Gastrocnemius medialis (tissue), 4 donors: ENCODE data around the gene PARP11. TPM values are rescaled to one million over a fixed set of nuclear protein-coding genes. Genes with fewer than 3 reads are reported as not detected.

ENCODE experiments used
- ATAC-seq, 2 donors: fragments of 150-250 bp; one replicate each; pipeline ENCODE4 v1.9.1; 2016
- DNase-seq, 2 donors: peaks; one replicate each; pipeline ENCODE4 v3.0.0-alpha.2; 2019
- H3K27ac ChIP-seq, 4 donors: fragments of 200-600 bp; sonication (generic); 1 replicate in 1 of 4; 2 replicates in 3 of 4; pipeline ENCODE4 v1.5.1; 2016 to 2018; ENCODE audit warnings: mild to moderate bottlenecking in 2 of 4, moderate library complexity in 1 of 4
- H3K27me3 ChIP-seq, 3 donors: fragments of 200-600 bp; sonication (generic) in 2 of 3; 1 replicate in 1 of 3; 2 replicates in 2 of 3; pipeline versions ENCODE4 v1.5.1 to v1.6.0; 2016 to 2019; ENCODE audit warnings: mild to moderate bottlenecking in 1 of 3, moderate library complexity in 1 of 3
- H3K36me3 ChIP-seq, 2 donors: fragments of 200-600 bp; sonication (generic) in 1 of 2; one replicate each; pipeline ENCODE4 v1.5.1; 2017 to 2018
- H3K4me1 ChIP-seq, 2 donors: fragments of 200-600 bp; sonication (generic) in 1 of 2; one replicate each; pipeline ENCODE4 v1.5.1; 2016 to 2017; ENCODE audit warnings: mild to moderate bottlenecking in 2 of 2
- H3K4me3 ChIP-seq, 4 donors: fragments of 200-600 bp; sonication (generic) in 3 of 4; 1 replicate in 1 of 4; 2 replicates in 3 of 4; pipeline ENCODE4 v1.5.1; 2016 to 2019; ENCODE audit warnings: mild to moderate bottlenecking in 2 of 4
- H3K9me3 ChIP-seq, 3 donors: fragments of 200-600 bp; sonication (generic) in 2 of 3; 1 replicate in 1 of 3; 2 replicates in 2 of 3; pipeline ENCODE4 v1.5.1; 2016 to 2019
- POLR2A ChIP-seq, 2 donors: fragments of 450-650 bp; IDR thresholded peaks; one replicate each; pipeline ENCODE4 v1.6.1; 2017; ENCODE audit warnings: antibody characterized with exemption in 2 of 2, mild to moderate bottlenecking in 2 of 2, moderate library complexity in 2 of 2
- in situ Hi-C, 4 donors: fragments of 200-750 bp; cut with MboI; loops; one replicate each; pipeline versions ENCODE4 v1.15.0 to v1.8.0; 2017; ENCODE audit warnings: low sequenced_read_pairs in 4 of 4
- intact Hi-C: fragments of 100-400 bp; cut with DNase I; formaldehyde crosslinking; loops from one replicate; pipeline ENCODE4 v1.15.1; 2023; ENCODE audit warnings: low total_unique reads
- total RNA-seq, 4 donors: library from RNA; depleted of rRNA; stranded (reverse); fragments of >200 nt; gene quantifications; one replicate each; pipeline versions ENCODE4 v1.1.0 to v1.2.3, GENCODE V29; 2016
- TF ChIP-seq, protein P1 (sequence below), 5 experiments: fragments of 450-650 bp in 3 of 5; fragments of 200-600 bp in 2 of 5; sonication (generic) in 2 of 5; IDR thresholded peaks in 4 of 5; conservative IDR thresholded peaks in 1 of 5; 1 replicate in 4 of 5; 2 replicates in 1 of 5; pipeline ENCODE4 v1.5.1; 2016 to 2019; ENCODE audit warnings: antibody characterized with exemption in 5 of 5, mild to moderate bottlenecking in 3 of 5, moderate library complexity in 3 of 5

Gene PARP11, protein sequence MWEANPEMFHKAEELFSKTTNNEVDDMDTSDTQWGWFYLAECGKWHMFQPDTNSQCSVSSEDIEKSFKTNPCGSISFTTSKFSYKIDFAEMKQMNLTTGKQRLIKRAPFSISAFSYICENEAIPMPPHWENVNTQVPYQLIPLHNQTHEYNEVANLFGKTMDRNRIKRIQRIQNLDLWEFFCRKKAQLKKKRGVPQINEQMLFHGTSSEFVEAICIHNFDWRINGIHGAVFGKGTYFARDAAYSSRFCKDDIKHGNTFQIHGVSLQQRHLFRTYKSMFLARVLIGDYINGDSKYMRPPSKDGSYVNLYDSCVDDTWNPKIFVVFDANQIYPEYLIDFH
- total RNA-seq = 1 to 10 TPM in 2 of 4 donors, under 1 TPM in 2; 0.53 to 2.4 (median 1.2) TPM

DNA sequence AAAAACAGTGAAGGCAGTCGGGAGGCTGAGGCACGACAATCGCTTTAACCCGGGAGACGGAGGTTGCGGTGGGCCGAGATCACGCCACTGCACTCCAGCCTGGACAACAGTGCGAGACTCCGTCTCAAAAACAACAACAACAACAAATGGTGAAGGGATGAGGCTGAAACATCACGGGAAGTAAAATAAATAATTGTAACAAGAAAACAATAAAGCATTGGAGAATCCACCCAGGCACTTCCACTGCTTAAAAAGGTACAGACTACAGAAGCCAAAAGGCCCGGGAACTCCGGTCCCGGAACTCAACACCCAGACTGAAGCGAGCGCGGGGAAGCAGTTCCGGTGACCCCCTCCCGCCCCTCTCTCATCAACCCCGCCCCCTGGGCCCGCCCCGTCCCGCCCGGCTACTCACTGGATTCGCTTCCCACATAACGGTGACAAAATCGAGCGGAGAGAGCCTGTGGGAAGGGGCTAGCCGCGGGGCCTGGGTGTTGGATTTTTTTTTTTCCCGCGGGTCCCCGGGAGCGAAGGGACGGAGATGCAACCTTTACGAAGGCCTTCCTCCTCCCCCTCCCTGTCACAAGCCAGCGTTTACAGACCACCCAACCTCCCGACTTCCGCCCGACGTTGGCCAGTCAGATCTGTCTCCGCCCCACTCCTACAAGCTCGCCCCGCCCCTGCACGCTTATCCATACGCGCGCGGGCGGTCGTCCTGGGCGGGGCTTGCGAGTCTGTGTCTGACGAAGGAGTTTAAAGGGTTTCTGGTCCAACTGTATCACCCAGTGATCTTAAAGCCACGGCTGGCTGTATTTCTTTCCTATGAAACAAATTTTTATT lies at the start of gene PARP11:
Gene PARP11 (minus strand): TSS at position 600 of the 837 bp plus-strand sequence. CDS start 170 bp downstream, at position 430.
- peak within 1 kb of the TSS; percentile 87 to 95 (median 92) for H3K27ac ChIP-seq
- H3K4me1 ChIP-seq = peaks cover 9 to 21% of the 10 kb centered on the region in 2 donors
- in situ Hi-C loops = loop anchor here in 1 of 4 donors (10.0 kb wide), 1 partner anchor 412 kb away; no protein-coding TSS in a partner anchor
- H3K4me3 ChIP-seq = peak within 1 kb of the TSS; percentile 58 to 79 (median 72)
- ATAC-seq (peak; percentile 99), DNase-seq (peak; percentile 95 to 96)
- intact Hi-C loops = loop anchor here (5.0 to 10.0 kb wide), 6 partner anchors 159 to 1078 kb away; partner anchors contain the start of genes FGF6, FKBP4, RAD51AP1 and TIGAR
- H3K9me3 ChIP-seq = no peaks in the 10 kb centered on the region
- TF ChIP-seq, protein P1, sequence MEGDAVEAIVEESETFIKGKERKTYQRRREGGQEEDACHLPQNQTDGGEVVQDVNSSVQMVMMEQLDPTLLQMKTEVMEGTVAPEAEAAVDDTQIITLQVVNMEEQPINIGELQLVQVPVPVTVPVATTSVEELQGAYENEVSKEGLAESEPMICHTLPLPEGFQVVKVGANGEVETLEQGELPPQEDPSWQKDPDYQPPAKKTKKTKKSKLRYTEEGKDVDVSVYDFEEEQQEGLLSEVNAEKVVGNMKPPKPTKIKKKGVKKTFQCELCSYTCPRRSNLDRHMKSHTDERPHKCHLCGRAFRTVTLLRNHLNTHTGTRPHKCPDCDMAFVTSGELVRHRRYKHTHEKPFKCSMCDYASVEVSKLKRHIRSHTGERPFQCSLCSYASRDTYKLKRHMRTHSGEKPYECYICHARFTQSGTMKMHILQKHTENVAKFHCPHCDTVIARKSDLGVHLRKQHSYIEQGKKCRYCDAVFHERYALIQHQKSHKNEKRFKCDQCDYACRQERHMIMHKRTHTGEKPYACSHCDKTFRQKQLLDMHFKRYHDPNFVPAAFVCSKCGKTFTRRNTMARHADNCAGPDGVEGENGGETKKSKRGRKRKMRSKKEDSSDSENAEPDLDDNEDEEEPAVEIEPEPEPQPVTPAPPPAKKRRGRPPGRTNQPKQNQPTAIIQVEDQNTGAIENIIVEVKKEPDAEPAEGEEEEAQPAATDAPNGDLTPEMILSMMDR (IDR thresholded peaks at IDR 0.05 in 4 of 5, conservative IDR thresholded peaks at IDR 0.05 in 1 of 5) = no peak
- TF ChIP-seq POLR2A (IDR thresholded peaks at IDR 0.05) = peak; percentile 34 to 43
- H3K36me3 ChIP-seq = no peaks in the 10 kb centered on the region
- peaks cover 0 to 5% (median 0%) of the 10 kb centered on the region in 3 donors for H3K27me3 ChIP-seq

GRCh38 chr12:3922033-3922432 lies 48.8 kb upstream of the PARP11 start:
- Histone ChIP-seq H3K4me3 (no peak overlapping the region), H3K36me3 (no peaks in the 10 kb centered on the region), H3K27ac (no peak overlapping the region), H3K27me3 (peaks cover 4 to 12% (median 9%) of the 10 kb centered on the region in 3 donors), H3K4me1 (no peaks in the 10 kb centered on the region), H3K9me3 (no peaks in the 10 kb centered on the region)
- ATAC-seq (no peak), DNase-seq (no peak)
- in situ Hi-C loops = no loop called here
- intact Hi-C loops = no loop called here
- TF ChIP-seq POLR2A (IDR thresholded peaks at IDR 0.05) = no peak
- TF ChIP-seq, protein P1 (IDR thresholded peaks at IDR 0.05 in 4 of 5, conservative IDR thresholded peaks at IDR 0.05 in 1 of 5) = no peak

DNA sequence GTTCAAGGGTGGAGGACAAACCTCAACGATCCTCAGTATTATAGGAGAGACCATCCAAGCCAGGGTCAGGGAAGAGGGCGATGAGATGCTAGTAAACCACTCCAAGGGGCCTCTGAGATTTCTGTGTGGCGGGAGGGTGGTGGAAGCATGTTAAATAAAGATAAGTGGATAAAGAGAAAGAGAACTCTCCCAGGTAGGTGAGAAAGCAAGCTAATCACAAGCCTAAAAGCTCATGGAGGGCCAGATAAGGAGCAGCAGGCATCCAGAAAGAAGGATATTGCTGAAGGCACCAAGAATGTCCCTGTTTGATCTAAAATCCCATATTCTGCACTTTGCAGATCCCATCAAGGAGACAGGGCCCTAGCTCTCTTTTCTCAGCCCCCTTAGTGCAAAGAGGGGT lies 48.3 kb upstream of the PARP11 start:
- H3K36me3 ChIP-seq = no peaks in the 10 kb centered on the region
- in situ Hi-C loops = no loop called here
- ATAC-seq (no peak), DNase-seq (no peak)
- TF ChIP-seq POLR2A (IDR thresholded peaks at IDR 0.05) = no peak
- TF ChIP-seq, protein P1 (IDR thresholded peaks at IDR 0.05 in 4 of 5, conservative IDR thresholded peaks at IDR 0.05 in 1 of 5) = no peak
- intact Hi-C loops = no loop called here
- no peaks in the 10 kb centered on the region for H3K9me3 ChIP-seq
- H3K27me3 ChIP-seq = peaks cover 4 to 12% (median 9%) of the 10 kb centered on the region in 3 donors
- no peak overlapping the region for H3K27ac ChIP-seq
- H3K4me1 ChIP-seq = no peaks in the 10 kb centered on the region
- no peak overlapping the region for H3K4me3 ChIP-seq

GRCh38 chr12:3921151-3921471 lies 47.9 kb upstream of the PARP11 start:
- no peak for TF ChIP-seq POLR2A (IDR thresholded peaks at IDR 0.05)
- TF ChIP-seq, protein P1 (IDR thresholded peaks at IDR 0.05 in 4 of 5, conservative IDR thresholded peaks at IDR 0.05 in 1 of 5) = no peak
- no peak overlapping the region for H3K27ac ChIP-seq
- ATAC-seq = no peak
- no peaks in the 10 kb centered on the region for H3K4me1 ChIP-seq
- H3K4me3 ChIP-seq = no peak overlapping the region
- intact Hi-C loops (no loop called here), in situ Hi-C loops (no loop called here)
- no peaks in the 10 kb centered on the region for H3K36me3 ChIP-seq
- DNase-seq = no peak
- no peaks in the 10 kb centered on the region for H3K9me3 ChIP-seq
- peaks cover 4 to 11% (median 9%) of the 10 kb centered on the region in 3 donors for H3K27me3 ChIP-seq
